Neural cell (in vitro differentiated cells): ENCODE data around the gene SRRM2.

Experiments
- CTCF ChIP-seq: fragments of 450-650 bp; IDR thresholded peaks from 2 replicates; pipeline ENCODE4 v1.5.1; 2014; ENCODE audit warnings: antibody characterized with exemption, mild to moderate bottlenecking, moderate library complexity; ENCODE audit not compliant: poor library complexity, severe bottlenecking
- EP300 ChIP-seq: fragments of 450-650 bp; conservative IDR thresholded peaks from 2 replicates; pipeline ENCODE4 v1.6.1; 2014; ENCODE audit warnings: antibody characterized with exemption, mild to moderate bottlenecking, moderate library complexity; ENCODE audit not compliant: poor library complexity, severe bottlenecking
- EZH2 ChIP-seq: fragments of 200-600, 300-800 bp; shearing (Covaris generic), sonication (generic); IDR thresholded peaks from 2 replicates; pipeline ENCODE4 v1.6.1; 2014; ENCODE audit warnings: antibody characterized with exemption, low read length, borderline replicate concordance, mild to moderate bottlenecking; ENCODE audit not compliant: insufficient read depth, poor library complexity, severe bottlenecking
- POLR2AphosphoS5 ChIP-seq: IDR thresholded peaks from 2 replicates; pipeline ENCODE4 v1.6.1; 2012
- RAD21 ChIP-seq: fragments of 450-650 bp; conservative IDR thresholded peaks from 2 replicates; pipeline ENCODE4 v1.6.1; 2014; ENCODE audit warnings: antibody characterized with exemption, mild to moderate bottlenecking, moderate library complexity
- SMC3 ChIP-seq: fragments of 450-650 bp; conservative IDR thresholded peaks from 2 replicates; pipeline ENCODE4 v1.6.1; 2014; ENCODE audit warnings: antibody characterized with exemption, mild to moderate bottlenecking, moderate library complexity; ENCODE audit not compliant: poor library complexity
- TAF1 ChIP-seq: IDR thresholded peaks from 2 replicates; pipeline ENCODE4 v1.6.1; 2012; ENCODE audit warnings: low read depth

GRCh38 chr16:2762711-2763110 lies 10.3 kb downstream of the SRRM2 start:
- TF ChIP-seq CTCF (no peak), RAD21 (no peak), EP300 (no peak), POLR2AphosphoS5 (no peak), EZH2 (no peak), TAF1 (no peak), SMC3 (no peak)
